Effector memory CD8-positive, alpha-beta T cell (primary cell): Measurements from ENCODE around the gene FBXL7.

Experiments
- ATAC-seq: fragments of 150-1000 bp; cut with Tn5 transposase; replicated peaks from 2 replicates; pipeline ENCODE4 v1.10.0; 2021; ENCODE audit warnings: mild to moderate bottlenecking, moderate library complexity
- DNase-seq, 3 experiments: peaks; one replicate each; pipeline ENCODE4 v3.0.0; 2021
- H3K27ac Mint-ChIP-seq, 2 donors: one replicate each; pipeline ENCODE4 v1.8.0; 2022; ENCODE audit warnings: mild to moderate bottlenecking in 2 of 2, mixed read lengths in 2 of 2, moderate library complexity in 2 of 2
- H3K27me3 Mint-ChIP-seq, 2 donors: one replicate each; pipeline ENCODE4 v1.8.0; 2022; ENCODE audit warnings: mixed read lengths in 2 of 2
- H3K36me3 Mint-ChIP-seq: one replicate; pipeline ENCODE4 v1.8.0; 2022; ENCODE audit warnings: mild to moderate bottlenecking, moderate library complexity, mixed read lengths; ENCODE audit not compliant: insufficient read depth
- H3K4me1 Mint-ChIP-seq, 2 donors: one replicate each; pipeline ENCODE4 v1.8.0; 2022; ENCODE audit warnings: low read depth in 2 of 2, mixed read lengths in 2 of 2
- H3K4me3 Mint-ChIP-seq, 2 donors: one replicate each; pipeline ENCODE4 v1.8.0; 2022; ENCODE audit warnings: mild to moderate bottlenecking in 2 of 2, mixed read lengths in 2 of 2, moderate library complexity in 2 of 2
- H3K9me3 Mint-ChIP-seq, 2 donors: one replicate each; pipeline ENCODE4 v1.8.0; 2022; ENCODE audit warnings: mixed read lengths in 2 of 2

The FBXL7 gene

DNA sequence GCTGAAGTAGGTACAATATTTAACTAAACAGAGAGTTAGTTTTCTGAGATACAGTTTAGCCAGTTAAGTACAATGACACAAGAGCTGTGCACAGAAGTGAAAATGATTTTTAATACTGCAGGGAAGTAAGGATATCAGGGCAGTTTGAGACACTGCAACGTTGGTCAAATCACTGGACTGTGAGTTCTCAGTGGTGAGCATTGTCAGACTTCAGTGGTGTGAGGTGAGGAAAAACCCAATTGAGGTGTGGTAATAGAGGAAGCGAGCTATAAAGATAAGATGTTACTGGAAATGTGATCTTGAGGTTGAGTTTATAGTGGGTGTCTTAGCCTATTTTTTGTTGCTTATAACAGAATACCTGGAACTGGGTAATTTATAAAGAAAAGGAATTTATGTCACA is 12.8 kb upstream of the FBXL7 start:
- no peak overlapping the region for H3K4me3 Mint-ChIP-seq
- peaks cover 4 to 22% of the 10 kb centered on the region in 2 donors for H3K9me3 Mint-ChIP-seq
- no peaks in the 10 kb centered on the region for H3K27me3 Mint-ChIP-seq
- DNase-seq, result no peak
- H3K27ac Mint-ChIP-seq, result no peak overlapping the region
- H3K36me3 Mint-ChIP-seq, result no peaks in the 10 kb centered on the region
- no peak for ATAC-seq
- H3K4me1 Mint-ChIP-seq, result no peaks in the 10 kb centered on the region

GRCh38 chr5:15489571-15490235 is 10.3 kb upstream of the FBXL7 start:
- DNase-seq, result no peak
- Mint-ChIP-seq H3K9me3 (peaks cover 7 to 33% of the 10 kb centered on the region in 2 donors), H3K36me3 (no peaks in the 10 kb centered on the region), H3K4me3 (no peak overlapping the region), H3K4me1 (no peaks in the 10 kb centered on the region), H3K27ac (no peak overlapping the region), H3K27me3 (no peaks in the 10 kb centered on the region)
- no peak for ATAC-seq

- Mint-ChIP-seq H3K4me3 (no peak overlapping the region), H3K36me3 (no peaks in the 10 kb centered on the region), H3K9me3 (peaks cover 9 to 33% of the 10 kb centered on the region in 2 donors), H3K27me3 (no peaks in the 10 kb centered on the region), H3K4me1 (no peaks in the 10 kb centered on the region), H3K27ac (no peak overlapping the region)
- no peak for DNase-seq
- ATAC-seq, result no peak
Observed at GRCh38 chr5:15492545-15492944, 7.4 kb upstream of the FBXL7 start.

DNA sequence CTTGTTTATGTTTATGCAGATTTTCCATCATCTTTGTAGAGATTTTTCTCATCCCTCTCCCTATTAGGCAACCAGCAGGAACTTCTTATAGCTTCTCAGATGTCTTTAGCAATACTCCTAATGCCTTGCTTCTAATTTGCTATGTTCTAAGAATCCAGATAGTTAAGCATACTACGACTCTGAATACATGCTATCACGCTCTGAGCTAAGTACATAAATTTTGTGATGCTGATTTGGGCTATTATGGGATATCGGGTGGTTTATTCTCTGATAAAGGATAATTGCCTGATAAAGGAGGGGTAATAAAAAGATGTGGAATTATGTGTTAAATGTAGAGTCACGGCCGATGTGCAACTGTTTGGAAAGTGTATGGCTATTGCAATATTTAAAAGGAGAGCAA is 6.5 kb upstream of the FBXL7 start:
- H3K36me3 Mint-ChIP-seq, result no peaks in the 10 kb centered on the region
- H3K4me1 Mint-ChIP-seq, result no peaks in the 10 kb centered on the region
- no peak overlapping the region for H3K4me3 Mint-ChIP-seq
- DNase-seq (no peak), ATAC-seq (no peak)
- H3K27ac Mint-ChIP-seq, result no peak overlapping the region
- peaks cover 0 to 7% of the 10 kb centered on the region in 2 donors for H3K27me3 Mint-ChIP-seq
- peaks cover 11 to 40% of the 10 kb centered on the region in 2 donors for H3K9me3 Mint-ChIP-seq

- ATAC-seq (no peak), DNase-seq (no peak)
- Mint-ChIP-seq H3K27me3 (peaks cover 5 to 18% of the 10 kb centered on the region in 2 donors), H3K27ac (no peak overlapping the region), H3K4me3 (no peak overlapping the region), H3K4me1 (no peaks in the 10 kb centered on the region), H3K9me3 (peaks cover 12 to 40% of the 10 kb centered on the region in 2 donors), H3K36me3 (no peaks in the 10 kb centered on the region)
Observed at GRCh38 chr5:15495026-15495425, 5.0 kb upstream of the FBXL7 start.

DNA sequence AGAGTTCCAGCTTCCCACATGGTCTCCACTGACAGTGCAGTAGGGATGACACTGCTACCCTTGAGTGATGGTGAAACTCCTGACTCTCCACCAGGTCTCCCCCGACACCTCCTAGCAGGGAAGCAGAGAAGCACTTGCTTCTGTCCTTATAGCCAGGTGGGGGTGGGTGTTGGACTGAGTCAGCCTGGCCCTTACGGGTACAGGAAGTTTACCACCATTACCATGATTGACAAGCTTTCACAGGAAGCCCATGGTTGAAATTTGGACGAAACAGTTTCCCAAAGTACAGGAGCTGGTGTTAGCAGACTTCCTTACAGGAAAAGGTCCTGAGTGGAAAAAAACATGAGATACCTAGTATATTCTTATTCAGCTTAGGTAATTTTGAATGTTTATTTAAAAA is 3.1 kb upstream of the FBXL7 start:
- Mint-ChIP-seq H3K4me1 (no peaks in the 10 kb centered on the region), H3K27ac (no peak overlapping the region), H3K9me3 (peaks cover 8 to 22% of the 10 kb centered on the region in 2 donors), H3K27me3 (peaks cover 5 to 29% of the 10 kb centered on the region in 2 donors), H3K4me3 (no peak overlapping the region), H3K36me3 (no peaks in the 10 kb centered on the region)
- ATAC-seq (no peak), DNase-seq (no peak)

- Mint-ChIP-seq H3K4me3 (no peak overlapping the region), H3K4me1 (no peaks in the 10 kb centered on the region), H3K27me3 (peaks cover 5 to 29% of the 10 kb centered on the region in 2 donors), H3K27ac (no peak overlapping the region), H3K9me3 (peaks cover 7 to 9% of the 10 kb centered on the region in 2 donors), H3K36me3 (no peaks in the 10 kb centered on the region)
- no peak for ATAC-seq
- no peak for DNase-seq
Observed at GRCh38 chr5:15500325-15501001, 483 bp downstream of the FBXL7 start.

DNA sequence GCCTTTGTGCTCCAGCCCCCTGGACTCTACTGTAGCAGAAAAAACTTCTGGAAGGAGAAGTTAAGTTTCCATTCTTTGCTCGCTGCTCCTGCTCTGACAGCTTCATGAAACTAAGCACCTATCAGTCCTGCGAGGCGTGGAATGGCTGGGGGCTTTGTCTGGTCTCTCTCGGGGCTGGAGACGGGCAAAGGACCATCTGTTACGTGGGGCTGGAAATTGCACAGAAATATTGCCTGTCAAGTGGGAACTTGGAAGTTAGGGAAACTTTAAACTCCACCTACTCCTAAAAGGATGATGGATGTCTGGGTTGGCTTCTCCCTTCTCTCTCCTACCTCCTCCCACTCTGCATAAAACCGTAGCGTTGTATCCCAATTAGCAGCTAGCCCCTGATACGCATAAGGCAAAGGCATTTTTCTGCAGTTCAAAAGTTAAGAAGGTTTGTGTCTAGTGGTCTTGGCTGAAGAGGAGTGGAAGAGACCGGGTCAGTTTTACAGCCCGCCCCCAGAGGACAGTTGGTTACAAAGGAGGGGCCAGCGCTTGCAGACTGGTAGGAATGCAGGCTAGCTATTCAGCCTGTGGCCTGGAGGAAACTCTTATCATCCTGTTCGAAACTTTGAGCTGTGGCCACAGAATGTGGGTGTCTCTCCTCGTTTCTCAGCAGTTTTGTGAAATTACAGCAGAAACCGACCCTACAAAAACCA is 1.3 kb downstream of the FBXL7 start:
- no peaks in the 10 kb centered on the region for H3K4me1 Mint-ChIP-seq
- ATAC-seq, result no peak
- H3K36me3 Mint-ChIP-seq, result no peaks in the 10 kb centered on the region
- H3K27ac Mint-ChIP-seq, result no peak overlapping the region
- no peak for DNase-seq
- no peak overlapping the region for H3K4me3 Mint-ChIP-seq
- peaks cover 5 to 29% of the 10 kb centered on the region in 2 donors for H3K27me3 Mint-ChIP-seq
- H3K9me3 Mint-ChIP-seq, result peaks cover 7% of the 10 kb centered on the region in 2 donors

DNA sequence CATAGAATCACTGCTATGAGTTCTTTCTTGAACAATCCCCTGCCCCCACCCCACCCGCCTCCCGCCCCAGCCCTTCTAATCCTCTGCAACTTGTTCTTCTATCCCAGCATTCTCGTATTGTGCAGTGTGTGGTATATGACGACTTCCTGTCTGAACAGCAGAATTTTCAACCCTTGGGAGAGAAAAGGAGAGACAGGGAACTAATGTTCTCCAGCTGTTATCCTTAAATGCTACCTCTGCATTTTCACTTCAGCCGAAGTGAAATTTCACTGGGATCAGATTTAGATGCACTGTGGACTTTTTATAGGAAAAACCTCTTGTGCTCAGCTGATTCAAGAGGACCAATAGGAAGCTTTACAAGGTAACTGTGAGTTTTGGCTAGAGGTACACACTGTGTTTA is 2.2 kb downstream of the FBXL7 start:
- Mint-ChIP-seq H3K4me3 (no peak overlapping the region), H3K36me3 (no peaks in the 10 kb centered on the region), H3K27ac (no peak overlapping the region), H3K4me1 (no peaks in the 10 kb centered on the region), H3K9me3 (peaks cover 7% of the 10 kb centered on the region in 2 donors), H3K27me3 (peaks cover 5 to 29% of the 10 kb centered on the region in 2 donors)
- ATAC-seq, result no peak
- no peak for DNase-seq

- ATAC-seq, result no peak
- no peak overlapping the region for H3K27ac Mint-ChIP-seq
- H3K9me3 Mint-ChIP-seq, result peaks cover 0 to 7% of the 10 kb centered on the region in 2 donors
- no peak overlapping the region for H3K4me3 Mint-ChIP-seq
- no peaks in the 10 kb centered on the region for H3K4me1 Mint-ChIP-seq
- no peak for DNase-seq
- H3K36me3 Mint-ChIP-seq, result no peaks in the 10 kb centered on the region
- peaks cover 0 to 4% of the 10 kb centered on the region in 2 donors for H3K27me3 Mint-ChIP-seq
Observed at GRCh38 chr5:15506146-15506545, 6.2 kb downstream of the FBXL7 start.

DNA sequence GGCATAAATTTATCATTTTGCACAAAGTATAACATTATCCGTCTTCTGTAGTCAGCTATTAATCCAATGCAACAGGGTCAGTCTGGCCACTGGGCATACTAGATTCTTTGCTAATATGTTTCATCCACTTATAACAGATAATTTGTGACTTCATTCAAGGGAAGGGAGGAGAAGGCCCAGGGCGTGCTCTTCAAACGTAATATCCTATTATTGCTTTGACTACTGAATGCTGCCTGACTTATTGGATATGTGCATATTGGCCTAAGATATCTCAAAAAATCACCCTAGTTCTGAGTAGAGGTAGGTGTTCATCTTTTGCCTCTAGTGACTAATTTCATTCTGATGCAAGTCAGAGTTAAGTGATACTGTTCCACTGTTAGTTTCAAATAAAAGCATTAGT is 6.9 kb downstream of the FBXL7 start:
- no peaks in the 10 kb centered on the region for H3K36me3 Mint-ChIP-seq
- H3K27me3 Mint-ChIP-seq, result no peaks in the 10 kb centered on the region
- no peak overlapping the region for H3K27ac Mint-ChIP-seq
- H3K4me3 Mint-ChIP-seq, result no peak overlapping the region
- H3K4me1 Mint-ChIP-seq, result no peaks in the 10 kb centered on the region
- DNase-seq (no peak), ATAC-seq (no peak)
- peaks cover 0 to 7% of the 10 kb centered on the region in 2 donors for H3K9me3 Mint-ChIP-seq

DNA sequence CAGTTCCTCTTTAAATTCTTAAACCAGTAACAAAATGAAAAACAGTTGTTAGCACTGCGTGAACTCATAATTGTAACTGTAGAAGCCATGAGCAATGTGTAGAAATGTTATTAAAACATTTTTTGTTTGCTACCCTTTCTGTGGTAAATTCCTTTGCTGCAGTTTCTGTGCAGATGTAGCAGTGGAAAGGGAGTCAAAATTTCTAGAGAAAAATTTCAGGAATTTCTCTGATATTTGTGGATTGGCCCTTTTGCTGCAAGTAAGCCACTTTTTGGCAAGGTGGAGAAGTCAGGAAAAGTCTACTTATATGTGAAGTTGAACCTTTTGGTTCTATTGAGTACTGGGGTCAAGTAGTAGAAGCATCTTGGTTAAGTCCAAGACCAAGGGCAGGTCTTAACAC is 10.1 kb downstream of the FBXL7 start:
- DNase-seq, result no peak
- no peaks in the 10 kb centered on the region for H3K36me3 Mint-ChIP-seq

DNA sequence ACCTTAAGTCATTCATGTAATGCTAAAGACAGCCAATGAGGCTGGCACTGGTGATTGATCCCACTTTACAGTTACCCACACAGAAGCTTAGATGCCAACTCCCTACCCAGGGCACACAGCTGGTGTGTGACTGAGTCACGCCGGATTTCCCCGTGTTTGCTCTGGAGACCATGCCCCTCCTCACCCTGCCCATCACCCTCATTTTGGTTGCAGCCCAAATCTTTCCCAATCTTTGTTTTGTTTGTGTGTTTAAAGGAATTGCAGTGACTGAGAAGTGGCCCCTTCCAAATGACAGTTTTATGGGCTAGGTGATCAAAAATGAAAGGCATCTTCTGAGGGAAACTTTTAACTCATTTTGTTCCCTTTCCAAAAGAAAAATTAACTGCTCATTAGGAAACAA is 10.9 kb downstream of the FBXL7 start:
- Mint-ChIP-seq H3K27ac (no peak overlapping the region), H3K27me3 (no peaks in the 10 kb centered on the region), H3K4me1 (no peaks in the 10 kb centered on the region), H3K4me3 (no peak overlapping the region), H3K36me3 (no peaks in the 10 kb centered on the region), H3K9me3 (peaks cover 2 to 5% of the 10 kb centered on the region in 2 donors)
- DNase-seq, result no peak
- no peak for ATAC-seq

More for the DNA sequence above, 10.1 kb downstream of the FBXL7 start:
- Mint-ChIP-seq H3K27me3 (no peaks in the 10 kb centered on the region), H3K4me3 (no peak overlapping the region), H3K9me3 (peaks cover 0 to 3% of the 10 kb centered on the region in 2 donors), H3K4me1 (no peaks in the 10 kb centered on the region), H3K27ac (no peak overlapping the region)
- no peak for ATAC-seq

- no peaks in the 10 kb centered on the region for H3K4me1 Mint-ChIP-seq
- no peak overlapping the region for H3K4me3 Mint-ChIP-seq
- H3K27me3 Mint-ChIP-seq, result no peaks in the 10 kb centered on the region
- H3K36me3 Mint-ChIP-seq, result no peaks in the 10 kb centered on the region
- DNase-seq (no peak), ATAC-seq (no peak)
- H3K9me3 Mint-ChIP-seq, result peaks cover 8 to 16% of the 10 kb centered on the region in 2 donors
- no peak overlapping the region for H3K27ac Mint-ChIP-seq
Observed at GRCh38 chr5:15513431-15513830, 13.5 kb downstream of the FBXL7 start.
